Measurements from ENCODE around the gene OCRL.
A peak's percentile ranks its signal among the peaks of the same experiment; 100 is the strongest.

The OCRL gene

GRCh38 chrX:129585691-129586090 is 45.6 kb downstream of the OCRL start:
- DNase-seq (ENCODE audit: low spot score): no peak

- DNase-seq (ENCODE audit: low spot score): no peak
Observed at GRCh38 chrX:129586446-129586845, 46.4 kb downstream of the OCRL start.

- DNase-seq (ENCODE audit: low spot score): no peak
Observed at GRCh38 chrX:129590596-129590995, 50.5 kb downstream of the OCRL start.

- no peak for DNase-seq (ENCODE audit: low spot score)
Observed at GRCh38 chrX:129593137-129593536, 53.1 kb downstream of the OCRL start.

GRCh38 chrX:129594781-129595180 is 54.7 kb downstream of the OCRL start:
- no peak for DNase-seq (ENCODE audit: low spot score)

- no peak for DNase-seq (ENCODE audit: low spot score)
Observed at GRCh38 chrX:129596077-129596476, 56.0 kb downstream of the OCRL start.

GRCh38 chrX:129597905-129598304 is 57.8 kb downstream of the OCRL start:
- DNase-seq (ENCODE audit: low spot score): no peak

GRCh38 chrX:129599499-129599898 is 59.4 kb downstream of the OCRL start:
- DNase-seq (ENCODE audit: low spot score): no peak

- no peak for DNase-seq (ENCODE audit: low spot score)
Observed at GRCh38 chrX:129599996-129600395, 59.9 kb downstream of the OCRL start.

- DNase-seq (ENCODE audit: low spot score): peak; percentile 41
Observed at GRCh38 chrX:129600981-129601424, 60.9 kb downstream of the OCRL start.

- DNase-seq (ENCODE audit: low spot score): peak; percentile 60
Observed at GRCh38 chrX:129606918-129607317, 66.9 kb downstream of the OCRL start.

GRCh38 chrX:129608496-129608895 is 68.4 kb downstream of the OCRL start:
- no peak for DNase-seq (ENCODE audit: low spot score)

- DNase-seq (ENCODE audit: low spot score): no peak
Observed at GRCh38 chrX:129609395-129609794, 69.3 kb downstream of the OCRL start.

- DNase-seq (ENCODE audit: low spot score): no peak
Observed at GRCh38 chrX:129612396-129612795, 72.3 kb downstream of the OCRL start.

GRCh38 chrX:129613596-129613995 is 73.5 kb downstream of the OCRL start:
- no peak for DNase-seq (ENCODE audit: low spot score)

- DNase-seq (ENCODE audit: low spot score): no peak
Observed at GRCh38 chrX:129614481-129615255, 74.6 kb downstream of the OCRL start.

GRCh38 chrX:129617420-129617819 is 77.4 kb downstream of the OCRL start:
- no peak for DNase-seq (ENCODE audit: low spot score)

GRCh38 chrX:129618997-129619396 is 78.9 kb downstream of the OCRL start:
- DNase-seq (ENCODE audit: low spot score): no peak

- DNase-seq (ENCODE audit: low spot score): no peak
Observed at GRCh38 chrX:129622757-129623301, 82.8 kb downstream of the OCRL start.

GRCh38 chrX:129626026-129626425 is 86.0 kb downstream of the OCRL start:
- no peak for DNase-seq (ENCODE audit: low spot score)

- no peak for DNase-seq (ENCODE audit: low spot score)
Observed at GRCh38 chrX:129629837-129630236, 89.8 kb downstream of the OCRL start.

- no peak for DNase-seq (ENCODE audit: low spot score)
Observed at GRCh38 chrX:129631849-129632248, 91.8 kb downstream of the OCRL start.

- DNase-seq (ENCODE audit: low spot score): no peak
Observed at GRCh38 chrX:129632443-129632842, 92.4 kb downstream of the OCRL start.

- no peak for DNase-seq (ENCODE audit: low spot score)
Observed at GRCh38 chrX:129634541-129634940, 94.5 kb downstream of the OCRL start.

Measured in D341Med (cell line).